SK-N-SH (cell line): ENCODE results near the gene CACNA2D1. TPM values are rescaled to one million over a fixed set of nuclear protein-coding genes. Genes with fewer than 3 reads are reported as not detected.

Experiments used
- CTCF ChIA-PET: fragments of 300-600, 350-600 bp; formaldehyde crosslinking; extraction: SDS; loops from one replicate; lab custom pipeline; 2021; lab: Yijun Ruan, JAX
- POLR2A ChIA-PET: fragments of 350-600 bp; sonication (Branson Sonifier 250); formaldehyde crosslinking; extraction: SDS; loops from one replicate; lab custom pipeline; 2020; ENCODE audit warnings: antibody characterized with exemption, inconsistent platforms; lab: Yijun Ruan, JAX
- DNase-seq: peaks from one replicate; pipeline ENCODE4 v3.0.0; 2012
- H2AFZ ChIP-seq: fragments of 200-600 bp; sonication (generic); 2 replicates; pipeline ENCODE4 v1.8.1; 2016; ENCODE audit warnings: antibody characterized with exemption, mild to moderate bottlenecking, low read depth
- H3F3A ChIP-seq: fragments of 200-600 bp; sonication (generic); replicated peaks from 2 replicates; pipeline ENCODE3; 2016; ENCODE audit warnings: antibody characterized with exemption, mild to moderate bottlenecking; ENCODE audit not compliant: insufficient read depth
- H3K27ac ChIP-seq, 2 experiments: fragments of 200-500 bp in 1 of 2; fragments of 200-600 bp in 1 of 2; sonication (Bioruptor generic) in 1 of 2; sonication (generic), shearing (Covaris generic) in 1 of 2; 2 replicates each; pipeline versions ENCODE4 v1.5.1 to v1.6.1; 2014 to 2016; ENCODE audit warnings: low read depth in 2 of 2, inconsistent platforms in 1 of 2, low read length in 1 of 2, mild to moderate bottlenecking in 1 of 2, mixed read lengths in 1 of 2
- H3K27me3 ChIP-seq: fragments of 200-600 bp; sonication (generic), shearing (Covaris generic); 2 replicates; pipeline ENCODE4 v1.6.1; 2016; ENCODE audit warnings: mixed run types; ENCODE audit not compliant: insufficient read depth
- H3K36me3 ChIP-seq, 2 experiments: fragments of 200-500 bp in 1 of 2; fragments of 200-600 bp in 1 of 2; sonication (Bioruptor generic) in 1 of 2; sonication (generic) in 1 of 2; replicated peaks in 1 of 2; 2 replicates each; pipeline versions ENCODE3 to v1.5.1; 2014 to 2016; ENCODE audit warnings: low read length in 1 of 2, mild to moderate bottlenecking in 1 of 2; ENCODE audit not compliant: insufficient read depth in 2 of 2, control insufficient read depth in 1 of 2
- H3K4me1 ChIP-seq, 2 experiments: fragments of 200-500 bp in 1 of 2; fragments of 200-600 bp in 1 of 2; sonication (Bioruptor generic) in 1 of 2; sonication (generic), shearing (Covaris generic) in 1 of 2; 2 replicates each; pipeline versions ENCODE4 v1.5.1 to v1.6.1; 2014 to 2016; ENCODE audit warnings: low read depth in 1 of 2, low read length in 1 of 2, mixed run types in 1 of 2; ENCODE audit not compliant: insufficient read depth in 2 of 2, control insufficient read depth in 1 of 2
- H3K4me2 ChIP-seq: fragments of 200-600 bp; sonication (generic), shearing (Covaris generic); 2 replicates; pipeline ENCODE4 v1.6.1; 2017; ENCODE audit warnings: mixed run types
- H3K4me3 ChIP-seq, 2 experiments: fragments of 200-500 bp in 1 of 2; fragments of 200-600 bp in 1 of 2; sonication (Bioruptor generic) in 1 of 2; sonication (generic), shearing (Covaris generic) in 1 of 2; 2 replicates each; pipeline versions ENCODE4 v1.5.1 to v1.8.1; 2014 to 2016; ENCODE audit warnings: low read depth in 2 of 2, inconsistent platforms in 1 of 2, low read length in 1 of 2, mild to moderate bottlenecking in 1 of 2, mixed read lengths in 1 of 2, moderate library complexity in 1 of 2
- H3K79me2 ChIP-seq: fragments of 200-600 bp; sonication (generic); 2 replicates; pipeline ENCODE4 v1.8.1; 2017; ENCODE audit warnings: mild to moderate bottlenecking; ENCODE audit not compliant: insufficient read depth
- H3K9ac ChIP-seq: fragments of 200-600 bp; sonication (generic); 2 replicates; pipeline ENCODE4 v1.6.1; 2017; ENCODE audit warnings: mixed run types
- H3K9me2 ChIP-seq: fragments of 200-600 bp; sonication (generic); 2 replicates; pipeline ENCODE4 v1.6.1; 2017; ENCODE audit warnings: mixed run types
- H3K9me3 ChIP-seq: fragments of 200-600 bp; sonication (generic); 2 replicates; pipeline ENCODE4 v1.6.1; 2017; ENCODE audit warnings: mixed run types, mild to moderate bottlenecking, moderate library complexity
- H4K20me1 ChIP-seq: fragments of 200-600 bp; sonication (generic); 2 replicates; pipeline ENCODE4 v1.6.1; 2017; ENCODE audit warnings: mild to moderate bottlenecking, mixed run types; ENCODE audit not compliant: insufficient read depth
- ELF1 ChIP-seq: IDR thresholded peaks from 2 replicates; pipeline ENCODE4 v1.4.0; 2012
- FOSL2 ChIP-seq: IDR thresholded peaks from 2 replicates; pipeline ENCODE4 v1.4.0; 2012; ENCODE audit warnings: low read depth, mild to moderate bottlenecking, moderate library complexity, borderline replicate concordance
- FOXM1 ChIP-seq: IDR thresholded peaks from 2 replicates; pipeline ENCODE4 v1.4.0; 2012; ENCODE audit warnings: low read depth, mild to moderate bottlenecking
- GATA2 ChIP-seq: sonication (generic); formaldehyde crosslinking; IDR thresholded peaks from 2 replicates; pipeline ENCODE4 v1.5.0; 2020; ENCODE audit warnings: mild to moderate bottlenecking, missing genetic modification reagents
- IRF3 ChIP-seq: fragments of 150-350 bp; IDR thresholded peaks from 2 replicates; pipeline ENCODE4 v1.6.1; 2016; ENCODE audit warnings: mild to moderate bottlenecking, low read depth, low read length
- MAX ChIP-seq: IDR thresholded peaks from 2 replicates; pipeline ENCODE4 v1.4.0; 2012; ENCODE audit warnings: low read depth
- MXI1 ChIP-seq: IDR thresholded peaks from 2 replicates; pipeline ENCODE4 v1.6.1; 2012; ENCODE audit warnings: mild to moderate bottlenecking, low read depth, low read length, improper control_type of control experiment
- NFIC ChIP-seq: IDR thresholded peaks from 2 replicates; pipeline ENCODE4 v1.4.0; 2012; ENCODE audit warnings: borderline replicate concordance
- NRF1 ChIP-seq: IDR thresholded peaks from 2 replicates; pipeline ENCODE4 v1.6.1; 2012; ENCODE audit warnings: low read depth, mild to moderate bottlenecking, low read length
- PBX3 ChIP-seq: IDR thresholded peaks from 2 replicates; pipeline ENCODE4; 2012
- POLR2AphosphoS5 ChIP-seq: IDR thresholded peaks from 2 replicates; pipeline ENCODE4 v1.6.1; 2012; ENCODE audit warnings: low read depth, low read length
- RCOR1 ChIP-seq: fragments of 150-350 bp; IDR thresholded peaks from 2 replicates; pipeline ENCODE4 v1.6.1; 2017; ENCODE audit warnings: antibody characterized with exemption, low read length
- RFX5 ChIP-seq: IDR thresholded peaks from 2 replicates; pipeline ENCODE4 v1.6.1; 2012; ENCODE audit warnings: mild to moderate bottlenecking, improper control_type of control experiment, low read length
- RXRA ChIP-seq: IDR thresholded peaks from 2 replicates; pipeline ENCODE4 v1.4.0; 2012; ENCODE audit warnings: low read depth, mild to moderate bottlenecking, borderline replicate concordance
- TCF12 ChIP-seq: IDR thresholded peaks from 2 replicates; pipeline ENCODE4 v1.4.0; 2012
- TEAD4 ChIP-seq: IDR thresholded peaks from 2 replicates; pipeline ENCODE4 v1.4.0; 2012; ENCODE audit warnings: mild to moderate bottlenecking, borderline replicate concordance; ENCODE audit not compliant: insufficient read depth
- WGBS: methylation state at CpG from one replicate; pipeline ENCODE4 v1.1.6; 2017; ENCODE audit warnings: low lambda C conversion rate; 5-methylcytosine and 5-hydroxymethylcytosine counted together
- polyA plus RNA-seq, 3 experiments: library from polyadenylated mRNA; depleted of rRNA; stranded (reverse); fragments of >200 nt; gene quantifications; 2 replicates each; pipeline ENCODE4 v1.2.3, GENCODE V29; 2012

The CACNA2D1 gene
- polyA plus RNA-seq, 1 of the 3 experiments (the other 2 are of a cell fraction): 3.4 TPM

- CTCF ChIA-PET: interaction anchor here (1.2 to 1.5 kb wide), 4 partner anchors 8 to 424 kb away, joined by 3 to 4 read pairs (median 4); no protein-coding TSS in a partner anchor
- WGBS: 88% methylated on average over 1 of the region's 1 CpG
These were observed 386.1 kb downstream of the CACNA2D1 start for GRCh38 chr7:82057476-82057875.

GRCh38 chr7:82056282-82056681, 387.3 kb downstream of the CACNA2D1 start:
- Histone ChIP-seq H3K9me3 (no peaks in the 10 kb centered on the region), H3K9ac (no peak overlapping the region), H3K27me3 (no peaks in the 10 kb centered on the region), H3K4me3 (no peak overlapping the region), H3F3A (peaks cover 17% of the 10 kb centered on the region), H2AFZ (no peak overlapping the region), H3K27ac (no peak overlapping the region), H3K9me2 (no peaks in the 10 kb centered on the region), H3K36me3 (peaks cover 4 to 6% of the 10 kb centered on the region in 2 experiments), H3K4me1 (peaks cover 11 to 26% of the 10 kb centered on the region in 2 experiments), H4K20me1 (no peaks in the 10 kb centered on the region), H3K4me2 (no peak overlapping the region), H3K79me2 (no peaks in the 10 kb centered on the region)
- WGBS: 91% methylated on average over 2 of the region's 2 CpGs
- DNase-seq: no peak
- TF ChIP-seq GATA2 (CRISPR knock-in tag) (no peak), RXRA (no peak), MAX (no peak), TCF12 (no peak), POLR2AphosphoS5 (no peak), ELF1 (no peak), FOSL2 (no peak)
- ChIA-PET CTCF (interaction anchor here (1.2 to 1.5 kb wide), 2 partner anchors 13 to 425 kb away, joined by 3 to 4 read pairs; no protein-coding TSS in a partner anchor), POLR2A (no interaction called here)

More at GRCh38 chr7:82057476-82057875, 386.1 kb downstream of the CACNA2D1 start:
- H3K4me2 ChIP-seq: no peak overlapping the region
- no peaks in the 10 kb centered on the region for H4K20me1 ChIP-seq
- H3K27me3 ChIP-seq: no peaks in the 10 kb centered on the region
- H3K79me2 ChIP-seq: no peaks in the 10 kb centered on the region
- H3K27ac ChIP-seq: no peak overlapping the region
- H3K9ac ChIP-seq: no peak overlapping the region
- H3K9me2 ChIP-seq: no peaks in the 10 kb centered on the region
- peaks cover 16% of the 10 kb centered on the region for H3F3A ChIP-seq
- H2AFZ ChIP-seq: no peak overlapping the region
- TF ChIP-seq FOXM1: no peak
- TF ChIP-seq MXI1: no peak
- no peak for TF ChIP-seq RFX5
- TF ChIP-seq NRF1: no peak
- no peak for TF ChIP-seq NFIC
- TF ChIP-seq POLR2AphosphoS5: no peak
- TF ChIP-seq TEAD4: no peak
- no peak for TF ChIP-seq PBX3
- no peak for TF ChIP-seq TCF12
- TF ChIP-seq IRF3: no peak
- TF ChIP-seq RCOR1: no peak
- peaks cover 4 to 6% of the 10 kb centered on the region in 2 experiments for H3K36me3 ChIP-seq
- no peaks in the 10 kb centered on the region for H3K9me3 ChIP-seq
- no peak for DNase-seq
- POLR2A ChIA-PET: no interaction called here
- H3K4me1 ChIP-seq: peaks cover 2 to 14% of the 10 kb centered on the region in 2 experiments; a peak in 2 of 4 replicates
- no peak overlapping the region for H3K4me3 ChIP-seq
